Mucosa of descending colon (tissue), 3 donors: ENCODE data around the gene EHMT2. TPM values are rescaled to one million over a fixed set of nuclear protein-coding genes. Genes with fewer than 3 reads are reported as not detected.
"Not testable (repeated sequence)": the region's sequence is repeated elsewhere in the genome, so short reads cannot be mapped to it uniquely, and the experiment has no call there.

ENCODE experiments used
- ATAC-seq: fragments of 200-7000 bp; cut with Tn5 transposase; one replicate; pipeline ENCODE4 v1.9.1; 2020; ENCODE audit warnings: mild to moderate bottlenecking, moderate library complexity
- DNase-seq, 3 donors: peaks; one replicate each; pipeline ENCODE4 v3.0.0-alpha.2; 2020
- H3K36me3 ChIP-seq: fragments of 200-600 bp; one replicate; pipeline ENCODE4 v1.8.0; 2021; ENCODE audit warnings: low read depth, mild to moderate bottlenecking
- H3K4me1 ChIP-seq: fragments of 200-600 bp; one replicate; pipeline ENCODE4 v1.8.0; 2021; ENCODE audit warnings: low read depth, mild to moderate bottlenecking
- H3K4me3 ChIP-seq: fragments of 200-600 bp; one replicate; pipeline ENCODE4 v1.8.0; 2021; ENCODE audit warnings: mild to moderate bottlenecking
- H3K9me3 ChIP-seq: fragments of 200-600 bp; one replicate; pipeline ENCODE4 v1.8.0; 2021; ENCODE audit warnings: mild to moderate bottlenecking
- CTCF ChIP-seq: fragments of 200-600 bp; IDR thresholded peaks from one replicate; pipeline ENCODE4 v1.8.0; 2022; ENCODE audit warnings: antibody characterized with exemption, mild to moderate bottlenecking
- intact Hi-C, 2 donors: fragments of 100-400 bp; cut with DNase I in 1 of 2; cut with micrococcal nuclease in 1 of 2; formaldehyde crosslinking; loops; one replicate each; pipeline versions ENCODE4 v1.11.0 to v1.11.1; 2022; cut with DNase I, micrococcal nuclease
- total RNA-seq, 3 donors: library from RNA; stranded (reverse); fragmentation: NEBNext Ultra II Directional in 2 of 3; extraction: Animal tissue kit (Norgen Biotek cat#: 25700) in 2 of 3; gene quantifications; one replicate each; pipeline versions ENCODE4 v1.2.1 to v1.2.4, GENCODE V29; 2021 to 2023
- donor health status: DM: no; HTN: no; CAD: no; lungs with moderate emphysema.
- donor health status: DM: no; HTN: no; CAD: no.
- donor health status: DM: no; HTN: yes; CAD: no.

Gene EHMT2
- total RNA-seq, 3 donors from 2014 or later: 29.6 to 50.1 (median 36.4) TPM

GRCh38 chr6:31871046-31871659 lies 26.3 kb downstream of the EHMT2 start:
- Histone ChIP-seq H3K9me3 (no peaks in the 10 kb centered on the region), H3K36me3 (no peaks in the 10 kb centered on the region), H3K4me3 (no peak overlapping the region), H3K4me1 (peaks cover 17% of the 10 kb centered on the region)
- DNase-seq (no peak), ATAC-seq (no peak)
- intact Hi-C loops: no loop called here
- no peak for TF ChIP-seq CTCF

GRCh38 chr6:31870385-31870921 lies 27.0 kb downstream of the EHMT2 start:
- no peak for ATAC-seq

GRCh38 chr6:31869343-31869742 lies 28.2 kb downstream of the EHMT2 start:
- Histone ChIP-seq H3K4me3 (no peak overlapping the region), H3K4me1 (peaks cover under 1% of the 10 kb centered on the region), H3K9me3 (no peaks in the 10 kb centered on the region), H3K36me3 (no peaks in the 10 kb centered on the region)
- DNase-seq (no peak), ATAC-seq (no peak)
- TF ChIP-seq CTCF: no peak
- intact Hi-C loops: loop anchor here in 1 of 2 donors (10.0 kb wide), 1 partner anchor 185 kb away; the partner anchor contains the start of gene LY6G5C

More at GRCh38 chr6:31870385-31870921, 27.0 kb downstream of the EHMT2 start:
- TF ChIP-seq CTCF: no peak
- Histone ChIP-seq H3K4me3 (no peak overlapping the region), H3K4me1 (peaks cover 10% of the 10 kb centered on the region), H3K9me3 (no peaks in the 10 kb centered on the region), H3K36me3 (no peaks in the 10 kb centered on the region)
- no peak for DNase-seq
- intact Hi-C loops: no loop called here

GRCh38 chr6:31868658-31868971 lies 28.9 kb downstream of the EHMT2 start:
- H3K4me3 ChIP-seq, H3K36me3 ChIP-seq, DNase-seq, H3K4me1 ChIP-seq, ATAC-seq, H3K9me3 ChIP-seq: not testable (repeated sequence)
- intact Hi-C loops: loop anchor here in 1 of 2 donors (10.0 kb wide), 1 partner anchor 184 kb away; the partner anchor contains the start of gene LY6G5C

- ATAC-seq (no peak), DNase-seq (no peak)
- no peaks in the 10 kb centered on the region for H3K36me3 ChIP-seq
- no peak for TF ChIP-seq CTCF
- H3K9me3 ChIP-seq: no peaks in the 10 kb centered on the region
- no peak overlapping the region for H3K4me3 ChIP-seq
- intact Hi-C loops: loop anchor here in 1 of 2 donors (10.0 kb wide), 1 partner anchor 181 kb away; the partner anchor contains the start of gene LY6G5C
- peaks cover 4% of the 10 kb centered on the region for H3K4me1 ChIP-seq
These were observed 32.0 kb downstream of the EHMT2 start for GRCh38 chr6:31865205-31866118.

- no peak for TF ChIP-seq CTCF
- H3K9me3 ChIP-seq: no peaks in the 10 kb centered on the region
- no peak for DNase-seq
- H3K4me3 ChIP-seq: no peak overlapping the region
- no peak for ATAC-seq
- intact Hi-C loops: loop anchor here in 1 of 2 donors (10.0 kb wide), 1 partner anchor 180 kb away; the partner anchor contains the start of gene LY6G5C
- peaks cover 4% of the 10 kb centered on the region for H3K4me1 ChIP-seq
- no peaks in the 10 kb centered on the region for H3K36me3 ChIP-seq
These were observed 32.7 kb downstream of the EHMT2 start for GRCh38 chr6:31864818-31865204.

- not testable (repeated sequence) for H3K4me1 ChIP-seq, ATAC-seq, H3K36me3 ChIP-seq
These were observed 33.4 kb downstream of the EHMT2 start for GRCh38 chr6:31864123-31864562.

More at GRCh38 chr6:31864123-31864562, 33.4 kb downstream of the EHMT2 start:
- not testable (repeated sequence) for DNase-seq, H3K4me3 ChIP-seq, H3K9me3 ChIP-seq
- intact Hi-C loops: loop anchor here in 1 of 2 donors (10.0 kb wide), 1 partner anchor 179 kb away; the partner anchor contains the start of gene LY6G5C
